ENCODE measurements around the gene WDR82. TPM values are rescaled to one million over a fixed set of nuclear protein-coding genes. Genes with fewer than 3 reads are reported as not detected.

Gene WDR82
- total RNA-seq, 1 experiment from 2014 or later = 42.0 TPM

DNA sequence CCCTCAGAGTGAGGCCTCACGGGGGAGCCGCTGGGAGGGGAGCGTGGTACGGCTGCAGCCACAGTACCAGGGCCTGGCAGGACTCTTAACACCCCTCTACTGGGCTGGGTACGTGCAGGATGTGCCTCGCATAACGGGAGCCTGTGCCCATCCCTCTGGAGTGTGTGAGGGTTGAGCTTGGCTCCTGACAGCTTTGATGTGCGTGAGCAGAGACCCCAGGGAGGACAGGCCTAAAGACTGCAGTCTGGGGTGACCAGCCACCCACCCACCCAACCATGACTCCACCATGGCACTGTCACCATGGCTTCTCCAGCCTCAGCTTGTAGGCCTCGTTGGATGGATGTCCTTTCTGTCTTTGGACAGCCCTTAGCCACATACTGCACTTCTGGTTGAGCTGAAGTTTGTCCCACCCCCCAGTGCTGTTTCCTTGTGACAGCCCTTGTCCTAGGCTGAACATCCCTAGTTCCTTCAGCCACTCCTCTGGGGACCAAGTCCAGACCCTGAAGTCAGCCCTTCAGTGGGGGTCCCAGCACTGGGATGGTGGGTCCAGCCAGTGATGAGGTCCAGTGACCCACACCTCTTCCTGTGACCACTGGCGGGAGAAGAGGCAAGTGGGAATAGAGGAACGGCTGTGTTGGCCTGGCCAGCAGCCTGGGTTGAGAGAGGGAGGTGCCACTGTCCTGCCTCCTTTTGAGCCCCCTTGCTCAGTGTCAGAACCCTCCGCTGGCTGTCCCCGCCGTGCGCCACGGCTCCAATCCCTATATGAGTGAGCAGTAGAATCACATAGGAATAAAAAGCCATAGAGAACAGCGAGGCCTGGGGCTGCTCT, 15.3 kb upstream of the WDR82 start:
- Histone ChIP-seq H3K27me3 (ENCODE audit: low read length) (no peaks in the 10 kb centered on the region), H4K20me1 (ENCODE audit: insufficient read depth, low read depth, low read length) (no peaks in the 10 kb centered on the region), H2AFZ (ENCODE audit: low read length) (no peak overlapping the region), H3K36me3 (ENCODE audit: insufficient read depth, low read length) (no peaks in the 10 kb centered on the region), H3K4me2 (ENCODE audit: low read depth, low read length, poor library complexity, severe bottlenecking) (no peak overlapping the region), H3K9me3 (ENCODE audit: low read length) (no peaks in the 10 kb centered on the region), H3K79me2 (ENCODE audit: low read length) (no peaks in the 10 kb centered on the region), H3K9me2 (replicated peaks; ENCODE audit: insufficient read depth, low read length) (no peaks in the 10 kb centered on the region), H3K9ac (ENCODE audit: low read length) (no peak overlapping the region), H3K4me1 (ENCODE audit: low read length) (peaks cover 22% of the 10 kb centered on the region), H3K27ac (ENCODE audit: low read length) (no peak overlapping the region), H3K4me3 (ENCODE audit: low read length) (no peak overlapping the region)
- DNase-seq = no peak

GRCh38 chr3:52292247-52293065, 14.0 kb upstream of the WDR82 start:
- DNase-seq = no peak
- H3K4me3 ChIP-seq (ENCODE audit: low read length) = no peak overlapping the region
- no peak overlapping the region for H3K9ac ChIP-seq (ENCODE audit: low read length)
- H3K27ac ChIP-seq (ENCODE audit: low read length) = no peak overlapping the region
- no peaks in the 10 kb centered on the region for H3K9me2 ChIP-seq (replicated peaks; ENCODE audit: insufficient read depth, low read length)
- H3K4me2 ChIP-seq (ENCODE audit: low read depth, low read length, poor library complexity, severe bottlenecking) = no peak overlapping the region
- H3K9me3 ChIP-seq (ENCODE audit: low read length) = no peaks in the 10 kb centered on the region
- no peaks in the 10 kb centered on the region for H3K27me3 ChIP-seq (ENCODE audit: low read length)
- peaks cover under 1% of the 10 kb centered on the region; the same call in 1 of the 2 replicates for H3K79me2 ChIP-seq (ENCODE audit: low read length)
- H3K4me1 ChIP-seq (ENCODE audit: low read length) = peaks cover 27% of the 10 kb centered on the region
- no peaks in the 10 kb centered on the region for H3K36me3 ChIP-seq (ENCODE audit: insufficient read depth, low read length)
- H4K20me1 ChIP-seq (ENCODE audit: insufficient read depth, low read depth, low read length) = no peaks in the 10 kb centered on the region
- H2AFZ ChIP-seq (ENCODE audit: low read length) = no peak overlapping the region

- no peaks in the 10 kb centered on the region for H3K36me3 ChIP-seq (ENCODE audit: insufficient read depth, low read length)
- peaks cover 31% of the 10 kb centered on the region for H3K4me1 ChIP-seq (ENCODE audit: low read length)
- H3K79me2 ChIP-seq (ENCODE audit: low read length) = peaks cover 8% of the 10 kb centered on the region
These were observed 13.2 kb upstream of the WDR82 start for GRCh38 chr3:52291508-52292181.

GRCh38 chr3:52290596-52291507, 12.4 kb upstream of the WDR82 start:
- Histone ChIP-seq H3K9ac (ENCODE audit: low read length) (no peak overlapping the region), H2AFZ (ENCODE audit: low read length) (no peak overlapping the region), H3K9me3 (ENCODE audit: low read length) (no peaks in the 10 kb centered on the region), H3K79me2 (ENCODE audit: low read length) (peaks cover 12% of the 10 kb centered on the region), H4K20me1 (ENCODE audit: insufficient read depth, low read depth, low read length) (no peaks in the 10 kb centered on the region), H3K9me2 (replicated peaks; ENCODE audit: insufficient read depth, low read length) (no peaks in the 10 kb centered on the region), H3K4me2 (ENCODE audit: low read depth, low read length, poor library complexity, severe bottlenecking) (no peak overlapping the region), H3K36me3 (ENCODE audit: insufficient read depth, low read length) (no peaks in the 10 kb centered on the region), H3K4me1 (ENCODE audit: low read length) (peaks cover 34% of the 10 kb centered on the region), H3K27me3 (ENCODE audit: low read length) (no peaks in the 10 kb centered on the region), H3K27ac (ENCODE audit: low read length) (no peak overlapping the region), H3K4me3 (ENCODE audit: low read length) (no peak overlapping the region)
- DNase-seq = no peak

More at GRCh38 chr3:52291508-52292181, 13.2 kb upstream of the WDR82 start:
- Histone ChIP-seq H3K4me2 (ENCODE audit: low read depth, low read length, poor library complexity, severe bottlenecking) (no peak overlapping the region), H4K20me1 (ENCODE audit: insufficient read depth, low read depth, low read length) (no peaks in the 10 kb centered on the region), H3K9me3 (ENCODE audit: low read length) (no peaks in the 10 kb centered on the region), H3K27me3 (ENCODE audit: low read length) (no peaks in the 10 kb centered on the region), H3K9me2 (replicated peaks; ENCODE audit: insufficient read depth, low read length) (no peaks in the 10 kb centered on the region), H2AFZ (ENCODE audit: low read length) (no peak overlapping the region), H3K4me3 (ENCODE audit: low read length) (no peak overlapping the region), H3K27ac (ENCODE audit: low read length) (no peak overlapping the region), H3K9ac (ENCODE audit: low read length) (no peak overlapping the region)
- peak; percentile 81 for DNase-seq

- no peaks in the 10 kb centered on the region for H3K9me3 ChIP-seq (ENCODE audit: low read length)
- no peaks in the 10 kb centered on the region for H3K9me2 ChIP-seq (replicated peaks; ENCODE audit: insufficient read depth, low read length)
- H3K79me2 ChIP-seq (ENCODE audit: low read length) = peaks cover 12% of the 10 kb centered on the region
- no peak for DNase-seq
- H3K4me1 ChIP-seq (ENCODE audit: low read length) = peaks cover 34% of the 10 kb centered on the region
- H3K4me2 ChIP-seq (ENCODE audit: low read depth, low read length, poor library complexity, severe bottlenecking) = no peak overlapping the region
- H2AFZ ChIP-seq (ENCODE audit: low read length) = no peak overlapping the region
- no peaks in the 10 kb centered on the region for H3K27me3 ChIP-seq (ENCODE audit: low read length)
- peak overlapping the region; percentile 97; the same call in 1 of the 2 replicates for H3K27ac ChIP-seq (ENCODE audit: low read length)
- no peaks in the 10 kb centered on the region for H3K36me3 ChIP-seq (ENCODE audit: insufficient read depth, low read length)
- H4K20me1 ChIP-seq (ENCODE audit: insufficient read depth, low read depth, low read length) = no peaks in the 10 kb centered on the region
- no peak overlapping the region for H3K9ac ChIP-seq (ENCODE audit: low read length)
- H3K4me3 ChIP-seq (ENCODE audit: low read length) = no peak overlapping the region
These were observed 11.5 kb upstream of the WDR82 start for GRCh38 chr3:52289747-52290595.

DNA sequence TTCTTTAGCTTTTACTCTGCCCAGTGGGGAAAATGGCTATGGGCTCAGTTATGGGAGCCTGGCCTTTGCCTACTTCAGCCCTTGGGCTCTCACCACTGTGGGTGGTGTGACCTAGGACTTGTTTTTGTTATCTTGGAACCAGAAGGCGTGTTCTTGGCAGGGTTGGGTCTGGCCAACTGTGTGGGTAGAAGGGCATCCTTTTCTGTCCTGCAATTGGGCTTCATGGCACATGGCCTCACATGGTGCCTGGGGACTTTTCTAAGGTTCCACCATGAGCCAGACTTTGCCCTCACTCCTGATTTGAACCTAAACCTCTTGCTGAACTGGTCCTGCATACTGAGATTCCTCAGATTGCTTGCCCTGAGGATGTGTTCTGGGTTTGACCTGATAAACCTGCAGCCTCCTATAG, 10.9 kb upstream of the WDR82 start:
- peak overlapping the region; percentile 96 for H3K4me2 ChIP-seq (ENCODE audit: low read depth, low read length, poor library complexity, severe bottlenecking)
- H3K4me3 ChIP-seq (ENCODE audit: low read length) = no peak overlapping the region; the same call in 1 of the 2 replicates
- H3K9ac ChIP-seq (ENCODE audit: low read length) = no peak overlapping the region
- no peaks in the 10 kb centered on the region for H4K20me1 ChIP-seq (ENCODE audit: insufficient read depth, low read depth, low read length)
- H3K9me3 ChIP-seq (ENCODE audit: low read length) = no peaks in the 10 kb centered on the region
- DNase-seq = no peak
- peaks cover 34% of the 10 kb centered on the region for H3K4me1 ChIP-seq (ENCODE audit: low read length)
- peak overlapping the region; percentile 97; the same call in 1 of the 2 replicates for H3K27ac ChIP-seq (ENCODE audit: low read length)
- no peaks in the 10 kb centered on the region for H3K36me3 ChIP-seq (ENCODE audit: insufficient read depth, low read length)
- no peak overlapping the region for H2AFZ ChIP-seq (ENCODE audit: low read length)
- peaks cover 12% of the 10 kb centered on the region for H3K79me2 ChIP-seq (ENCODE audit: low read length)
- H3K27me3 ChIP-seq (ENCODE audit: low read length) = no peaks in the 10 kb centered on the region
- H3K9me2 ChIP-seq (replicated peaks; ENCODE audit: insufficient read depth, low read length) = no peaks in the 10 kb centered on the region

GRCh38 chr3:52288674-52289073, 10.2 kb upstream of the WDR82 start:
- peak overlapping the region; percentile 96 for H3K4me2 ChIP-seq (ENCODE audit: low read depth, low read length, poor library complexity, severe bottlenecking)
- peak overlapping the region; percentile 97 for H3K27ac ChIP-seq (ENCODE audit: low read length)
- peak overlapping the region; percentile 73 for H3K4me3 ChIP-seq (ENCODE audit: low read length)
- H3K4me1 ChIP-seq (ENCODE audit: low read length) = peaks cover 34% of the 10 kb centered on the region
- H3K27me3 ChIP-seq (ENCODE audit: low read length) = no peaks in the 10 kb centered on the region
- no peak overlapping the region for H2AFZ ChIP-seq (ENCODE audit: low read length)
- peak overlapping the region; percentile 98 for H3K9ac ChIP-seq (ENCODE audit: low read length)
- no peak for DNase-seq
- peaks cover 12% of the 10 kb centered on the region for H3K79me2 ChIP-seq (ENCODE audit: low read length)
- no peaks in the 10 kb centered on the region for H4K20me1 ChIP-seq (ENCODE audit: insufficient read depth, low read depth, low read length)
- H3K36me3 ChIP-seq (ENCODE audit: insufficient read depth, low read length) = no peaks in the 10 kb centered on the region
- no peaks in the 10 kb centered on the region for H3K9me3 ChIP-seq (ENCODE audit: low read length)
- no peaks in the 10 kb centered on the region for H3K9me2 ChIP-seq (replicated peaks; ENCODE audit: insufficient read depth, low read length)
